Measurements from ENCODE around the gene LGALS16. TPM values are rescaled to one million over a fixed set of nuclear protein-coding genes. Genes with fewer than 3 reads are reported as not detected.

LGALS16 gene
- total RNA-seq, 4 donors from 2014 or later = not detected

DNA sequence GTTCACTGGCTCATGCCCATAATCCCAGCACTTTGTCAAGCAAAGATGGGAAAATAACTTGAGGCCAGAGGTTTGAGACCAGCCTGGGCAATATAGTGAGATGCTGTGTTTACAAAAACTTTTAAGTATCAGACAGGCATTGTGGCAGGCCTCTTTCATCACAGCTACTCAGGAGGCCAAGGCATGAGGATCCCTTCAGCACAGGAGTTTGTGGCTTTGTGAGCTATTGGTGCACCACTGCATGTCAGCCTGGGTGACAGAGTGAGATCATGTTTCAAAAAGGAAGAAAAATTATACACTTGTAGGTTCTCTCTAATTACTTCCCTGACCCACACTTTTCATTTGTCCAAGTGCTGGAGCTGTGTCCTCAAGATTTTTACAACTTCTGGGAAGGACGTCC, 37.1 kb downstream of the LGALS16 start:
- WGBS, 2 donors = 50 to 69% methylated on average over 1 of the region's 1 CpG
- no peak for DNase-seq (ENCODE audit: low spot score in 2 of 2)
- H3K4me3 ChIP-seq (ENCODE audit: low read depth, poor library complexity, severe bottlenecking) = no peak overlapping the region
- intact Hi-C loops (cut with DNase I; ENCODE audit: low total_unique reads) = no loop called here
- TF ChIP-seq, protein P1, sequence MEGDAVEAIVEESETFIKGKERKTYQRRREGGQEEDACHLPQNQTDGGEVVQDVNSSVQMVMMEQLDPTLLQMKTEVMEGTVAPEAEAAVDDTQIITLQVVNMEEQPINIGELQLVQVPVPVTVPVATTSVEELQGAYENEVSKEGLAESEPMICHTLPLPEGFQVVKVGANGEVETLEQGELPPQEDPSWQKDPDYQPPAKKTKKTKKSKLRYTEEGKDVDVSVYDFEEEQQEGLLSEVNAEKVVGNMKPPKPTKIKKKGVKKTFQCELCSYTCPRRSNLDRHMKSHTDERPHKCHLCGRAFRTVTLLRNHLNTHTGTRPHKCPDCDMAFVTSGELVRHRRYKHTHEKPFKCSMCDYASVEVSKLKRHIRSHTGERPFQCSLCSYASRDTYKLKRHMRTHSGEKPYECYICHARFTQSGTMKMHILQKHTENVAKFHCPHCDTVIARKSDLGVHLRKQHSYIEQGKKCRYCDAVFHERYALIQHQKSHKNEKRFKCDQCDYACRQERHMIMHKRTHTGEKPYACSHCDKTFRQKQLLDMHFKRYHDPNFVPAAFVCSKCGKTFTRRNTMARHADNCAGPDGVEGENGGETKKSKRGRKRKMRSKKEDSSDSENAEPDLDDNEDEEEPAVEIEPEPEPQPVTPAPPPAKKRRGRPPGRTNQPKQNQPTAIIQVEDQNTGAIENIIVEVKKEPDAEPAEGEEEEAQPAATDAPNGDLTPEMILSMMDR (IDR thresholded peaks at IDR 0.05) = no peak
- TF ChIP-seq POLR2A (IDR thresholded peaks at IDR 0.05) = no peak

GRCh38 chr19:39695759-39696158, 40.0 kb downstream of the LGALS16 start:
- no peak for TF ChIP-seq POLR2A (IDR thresholded peaks at IDR 0.05)
- TF ChIP-seq, protein P1 (IDR thresholded peaks at IDR 0.05) = no peak
- no peak for DNase-seq (ENCODE audit: low spot score in 2 of 2)
- intact Hi-C loops (cut with DNase I; ENCODE audit: low total_unique reads) = no loop called here
- no peak overlapping the region for H3K4me3 ChIP-seq (ENCODE audit: low read depth, poor library complexity, severe bottlenecking)
- whole genome bisulfite sequencing, 2 donors = 60 to 71% methylated on average over 2 of the region's 2 CpGs

GRCh38 chr19:39696387-39696786, 40.7 kb downstream of the LGALS16 start:
- WGBS, 2 donors = 59 to 63% methylated on average over 2 of the region's 2 CpGs
- intact Hi-C loops (cut with DNase I; ENCODE audit: low total_unique reads) = no loop called here
- H3K4me3 ChIP-seq (ENCODE audit: low read depth, poor library complexity, severe bottlenecking) = no peak overlapping the region
- no peak for DNase-seq (ENCODE audit: low spot score in 2 of 2)
- no peak for TF ChIP-seq POLR2A (IDR thresholded peaks at IDR 0.05)
- TF ChIP-seq, protein P1 (IDR thresholded peaks at IDR 0.05) = no peak

DNA sequence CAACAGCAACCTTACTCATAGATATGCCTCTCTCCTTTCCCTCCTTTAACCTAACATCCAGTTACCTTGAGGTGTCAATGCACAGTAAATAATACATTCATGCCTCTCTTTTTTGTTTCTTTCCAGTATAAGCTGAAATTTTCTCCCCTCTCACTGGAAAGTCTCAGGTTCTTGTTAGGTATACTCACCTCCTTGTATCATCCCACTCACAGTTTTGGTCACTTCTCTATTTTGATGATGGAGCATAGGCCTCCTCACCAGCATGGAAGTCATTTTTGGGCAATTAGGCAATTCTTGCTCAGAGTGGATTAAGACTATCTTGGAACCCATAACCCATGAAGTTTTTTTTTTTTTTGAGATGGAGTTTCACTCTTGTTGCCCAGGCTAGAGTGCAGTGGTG, 42.8 kb downstream of the LGALS16 start:
- no peak overlapping the region for H3K4me3 ChIP-seq (ENCODE audit: low read depth, poor library complexity, severe bottlenecking)
- intact Hi-C loops (cut with DNase I; ENCODE audit: low total_unique reads) = no loop called here
- DNase-seq (ENCODE audit: low spot score in 2 of 2) = no peak

DNA sequence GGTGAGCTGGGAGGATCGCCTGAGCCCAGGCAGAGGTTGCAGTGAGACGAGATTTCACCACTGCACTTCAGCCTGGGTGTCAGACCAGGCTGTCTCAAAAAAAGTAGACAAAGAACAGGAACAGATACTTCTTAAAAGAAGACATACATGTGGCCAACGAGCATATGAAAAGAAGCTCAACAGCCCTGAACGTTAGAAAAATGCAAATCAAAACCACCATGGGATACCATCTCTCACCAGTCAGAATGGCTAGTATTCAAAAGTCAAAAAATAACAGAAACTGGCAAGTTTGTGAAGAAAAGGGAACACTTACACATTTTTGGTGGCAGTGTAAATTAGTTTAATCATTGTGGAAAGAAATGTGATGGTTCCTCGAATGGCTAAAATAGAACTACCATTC, 45.6 kb downstream of the LGALS16 start:
- WGBS, 2 donors = 71 to 72% methylated on average over 5 of the region's 5 CpGs
- intact Hi-C loops (cut with DNase I; ENCODE audit: low total_unique reads) = no loop called here
- TF ChIP-seq, protein P1 (IDR thresholded peaks at IDR 0.05) = no peak
- TF ChIP-seq POLR2A (IDR thresholded peaks at IDR 0.05) = no peak
- DNase-seq (ENCODE audit: low spot score in 2 of 2) = no peak
- H3K4me3 ChIP-seq (ENCODE audit: low read depth, poor library complexity, severe bottlenecking) = no peak overlapping the region

More for the DNA sequence above, 42.8 kb downstream of the LGALS16 start:
- TF ChIP-seq, protein P1 (IDR thresholded peaks at IDR 0.05) = no peak
- TF ChIP-seq POLR2A (IDR thresholded peaks at IDR 0.05) = no peak
